ENCODE data around the gene SELENOP.

DNA sequence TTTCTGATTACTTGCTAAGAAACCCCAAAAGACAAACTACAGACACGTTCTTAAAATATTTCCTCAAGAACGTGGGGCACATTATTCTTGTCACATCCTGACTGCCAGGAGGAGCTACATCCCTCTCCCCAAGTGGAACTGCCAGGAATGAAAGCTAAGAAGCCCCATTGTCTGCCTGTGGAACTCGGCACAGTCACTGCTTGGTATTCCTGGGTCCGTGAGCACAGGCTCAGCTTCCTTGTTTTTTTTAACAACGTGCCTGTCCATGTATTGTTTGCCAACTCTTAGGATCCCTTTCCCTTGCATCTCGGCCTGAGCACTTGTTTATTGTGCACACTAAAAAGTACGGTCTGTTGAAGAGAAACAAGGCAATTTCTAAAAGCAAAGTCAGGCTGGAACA is 47.0 kb upstream of the SELENOP start:
- TF ChIP-seq, protein P1, sequence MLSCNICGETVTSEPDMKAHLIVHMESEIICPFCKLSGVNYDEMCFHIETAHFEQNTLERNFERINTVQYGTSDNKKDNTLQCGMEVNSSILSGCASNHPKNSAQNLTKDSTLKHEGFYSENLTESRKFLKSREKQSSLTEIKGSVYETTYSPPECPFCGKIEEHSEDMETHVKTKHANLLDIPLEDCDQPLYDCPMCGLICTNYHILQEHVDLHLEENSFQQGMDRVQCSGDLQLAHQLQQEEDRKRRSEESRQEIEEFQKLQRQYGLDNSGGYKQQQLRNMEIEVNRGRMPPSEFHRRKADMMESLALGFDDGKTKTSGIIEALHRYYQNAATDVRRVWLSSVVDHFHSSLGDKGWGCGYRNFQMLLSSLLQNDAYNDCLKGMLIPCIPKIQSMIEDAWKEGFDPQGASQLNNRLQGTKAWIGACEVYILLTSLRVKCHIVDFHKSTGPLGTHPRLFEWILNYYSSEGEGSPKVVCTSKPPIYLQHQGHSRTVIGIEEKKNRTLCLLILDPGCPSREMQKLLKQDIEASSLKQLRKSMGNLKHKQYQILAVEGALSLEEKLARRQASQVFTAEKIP (CRISPR knock-in tag; IDR thresholded peaks at IDR 0.05; ENCODE audit: borderline replicate concordance) = no peak
- TF ChIP-seq EZH2 (conservative IDR thresholded peaks at IDR 0.05; ENCODE audit: low read depth, low read length) (no peak), NFE2L1 (CRISPR knock-in tag; IDR thresholded peaks at IDR 0.05; ENCODE audit: borderline replicate concordance) (no peak)
- TF ChIP-seq, protein P2, sequence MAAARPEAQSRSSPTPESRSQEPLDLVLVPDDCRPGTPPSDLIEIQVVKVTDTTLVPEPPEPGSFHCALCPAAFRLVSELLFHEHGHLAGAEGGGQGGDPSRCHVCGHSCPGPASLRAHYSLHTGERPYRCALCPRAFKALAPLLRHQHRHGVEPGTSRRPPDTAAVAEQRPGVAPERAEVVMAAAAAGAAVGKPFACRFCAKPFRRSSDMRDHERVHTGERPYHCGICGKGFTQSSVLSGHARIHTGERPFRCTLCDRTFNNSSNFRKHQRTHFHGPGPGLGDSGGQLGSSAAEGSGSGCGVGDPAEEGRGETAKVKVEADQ (CRISPR knock-in tag; IDR thresholded peaks at IDR 0.05; ENCODE audit: borderline replicate concordance) = no peak
- TF ChIP-seq, protein P3, sequence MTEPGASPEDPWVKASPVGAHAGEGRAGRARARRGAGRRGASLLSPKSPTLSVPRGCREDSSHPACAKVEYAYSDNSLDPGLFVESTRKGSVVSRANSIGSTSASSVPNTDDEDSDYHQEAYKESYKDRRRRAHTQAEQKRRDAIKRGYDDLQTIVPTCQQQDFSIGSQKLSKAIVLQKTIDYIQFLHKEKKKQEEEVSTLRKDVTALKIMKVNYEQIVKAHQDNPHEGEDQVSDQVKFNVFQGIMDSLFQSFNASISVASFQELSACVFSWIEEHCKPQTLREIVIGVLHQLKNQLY (CRISPR knock-in tag; IDR thresholded peaks at IDR 0.05) = no peak
